HG03565 (cell line): ENCODE measurements around the gene SMIM28.

Source experiments
- ATAC-seq: cut with Tn5 transposase; IDR thresholded peaks from one replicate; pipeline ENCODE4 v1.9.1; 2021; ENCODE audit warnings: mild to moderate bottlenecking, moderate library complexity; ENCODE audit not compliant: unreplicated experiment

Gene SMIM28

DNA sequence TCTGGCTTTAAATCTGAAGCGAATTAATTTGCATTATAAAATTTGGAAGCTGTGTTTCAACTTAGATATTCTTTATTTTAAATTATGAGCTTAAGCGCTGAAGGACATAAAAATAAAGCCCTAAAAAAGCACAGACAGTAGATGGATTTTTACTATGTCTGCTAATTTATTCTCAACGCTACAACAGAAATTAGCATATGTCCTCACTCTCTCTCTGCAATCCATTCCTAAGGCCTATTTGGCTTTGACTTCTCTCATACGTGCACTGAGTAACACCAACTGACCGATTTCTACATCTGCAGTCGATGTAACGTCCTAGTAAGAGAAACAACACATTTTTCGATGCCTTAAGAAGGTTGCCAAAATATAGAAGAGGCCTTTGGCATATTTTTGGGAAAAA lies 50.0 kb downstream of the SMIM28 start:
- ATAC-seq = no peak

DNA sequence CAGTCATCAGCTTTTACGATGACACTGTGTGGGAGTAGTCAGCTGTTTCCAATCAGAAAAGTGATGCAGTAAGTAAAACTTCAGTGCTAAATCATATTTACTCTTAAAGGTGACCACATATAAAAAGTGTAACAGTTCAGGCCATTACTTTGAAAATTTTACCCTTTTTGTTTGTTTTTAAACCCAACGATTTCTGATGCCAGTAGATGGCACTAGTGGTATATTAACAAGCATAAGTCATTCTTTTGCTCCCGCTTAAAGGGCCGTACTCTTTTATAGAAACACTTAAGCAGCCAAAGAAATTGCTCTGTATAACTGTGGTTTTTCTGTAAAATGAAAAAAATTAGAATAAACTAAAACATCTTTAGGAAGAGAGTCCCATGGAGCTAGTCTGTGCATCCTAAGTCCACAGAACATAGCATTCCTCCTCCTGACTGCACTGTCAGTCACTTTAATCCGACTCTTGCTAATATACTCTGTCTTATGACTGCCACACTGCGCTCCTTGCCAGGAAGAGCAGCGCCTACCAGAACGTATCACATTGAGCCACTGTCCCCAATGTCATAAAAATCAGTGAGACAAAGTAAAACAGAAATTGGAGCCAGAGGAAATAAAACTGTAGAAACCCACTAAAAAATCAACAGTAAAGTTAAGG lies 51.4 kb downstream of the SMIM28 start:
- no peak for ATAC-seq

DNA sequence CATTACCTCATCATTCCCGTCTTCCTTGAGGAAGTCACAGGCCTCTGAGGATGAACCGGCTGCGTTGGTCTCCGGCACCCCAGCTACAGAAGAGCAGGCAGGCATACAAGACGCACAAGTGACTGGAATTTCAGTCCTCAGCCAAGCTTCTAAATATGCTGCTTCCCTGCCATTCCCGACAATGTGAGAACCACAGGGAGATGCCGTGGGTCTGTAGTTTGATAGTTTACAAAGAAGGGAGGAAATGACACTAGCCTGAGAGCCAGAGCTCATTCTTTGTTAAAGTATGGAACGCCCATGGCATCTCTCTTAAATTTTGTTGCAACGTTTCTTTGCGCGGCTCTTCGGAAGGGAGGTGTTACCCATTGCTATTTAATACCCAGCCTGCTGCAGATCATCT lies 52.1 kb downstream of the SMIM28 start:
- no peak for ATAC-seq

DNA sequence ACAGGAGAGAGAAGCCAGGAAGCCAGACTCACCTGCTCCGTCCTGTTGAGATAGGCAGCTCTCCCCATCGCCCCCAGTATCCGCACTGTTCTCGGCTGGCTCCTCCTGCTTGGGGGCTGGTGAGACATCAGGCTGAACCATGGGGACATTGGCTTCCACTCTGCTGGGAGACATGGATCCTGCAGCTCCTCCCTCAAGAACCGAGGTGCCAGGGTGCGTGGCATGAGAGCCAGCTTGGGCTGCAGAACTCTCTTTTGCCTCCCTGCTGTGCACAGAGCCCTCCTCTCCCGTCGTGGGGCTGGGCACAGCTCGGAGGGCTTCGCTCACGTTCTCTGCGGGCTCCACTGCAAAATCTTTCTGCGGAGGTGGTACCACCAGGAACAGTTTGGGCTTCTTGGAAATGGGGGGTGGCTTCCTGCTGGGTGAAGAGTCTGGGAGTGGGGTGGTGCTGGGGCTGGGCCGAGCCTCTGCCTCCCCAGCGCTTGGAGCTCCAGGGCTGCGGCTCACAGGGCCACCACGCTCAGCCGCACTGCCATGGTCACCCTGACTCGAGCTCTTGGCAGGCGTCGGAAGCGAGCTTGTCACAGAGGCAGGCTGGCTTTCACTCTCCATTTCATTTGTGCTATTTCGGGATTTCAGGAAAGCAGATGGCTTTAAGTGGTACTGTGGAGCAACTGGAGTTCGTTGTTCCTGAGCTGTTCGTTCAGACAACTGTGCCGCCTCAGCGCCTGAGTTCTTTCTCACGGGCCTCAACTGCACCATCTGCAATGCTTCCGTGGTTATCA lies 52.8 kb downstream of the SMIM28 start:
- no peak for ATAC-seq

DNA sequence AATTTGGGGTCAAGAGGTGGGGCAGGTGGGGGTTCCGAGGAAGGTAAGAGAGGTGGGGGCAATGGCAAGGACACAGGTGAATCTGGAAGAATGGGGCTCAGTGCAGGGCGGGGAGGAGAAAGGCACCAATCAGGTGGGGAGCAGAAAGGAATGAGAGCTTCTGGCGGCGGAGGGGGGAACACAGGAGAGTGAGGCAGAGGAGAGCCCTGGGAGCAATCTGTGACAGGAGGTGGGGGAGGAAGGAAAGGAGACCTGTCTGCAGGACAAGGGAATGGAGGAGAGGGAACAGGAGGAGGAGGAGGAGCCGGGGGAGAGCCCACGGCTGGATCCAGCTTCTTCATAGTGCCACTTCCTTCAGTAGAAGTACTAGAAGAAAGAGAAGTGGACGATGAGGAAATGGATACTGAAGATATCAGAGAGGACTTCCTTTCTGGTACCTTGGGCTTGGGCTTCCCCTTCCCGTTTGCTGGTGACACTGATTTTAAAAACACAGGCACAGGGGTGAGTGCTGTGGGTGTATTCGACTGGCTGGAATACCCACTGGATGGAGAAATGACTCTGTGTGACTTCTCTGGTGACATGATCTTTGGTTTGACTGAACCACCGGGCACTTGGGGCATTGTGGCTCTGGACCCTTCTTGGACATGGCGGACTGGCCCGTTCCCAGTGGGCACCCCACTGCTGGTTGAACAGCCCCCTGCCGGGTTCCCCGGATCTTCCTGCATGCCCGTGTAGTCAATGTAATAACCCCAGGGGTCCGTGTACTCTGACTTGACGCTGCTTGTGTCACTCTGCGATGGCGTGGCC lies 53.8 kb downstream of the SMIM28 start:
- no peak for ATAC-seq

DNA sequence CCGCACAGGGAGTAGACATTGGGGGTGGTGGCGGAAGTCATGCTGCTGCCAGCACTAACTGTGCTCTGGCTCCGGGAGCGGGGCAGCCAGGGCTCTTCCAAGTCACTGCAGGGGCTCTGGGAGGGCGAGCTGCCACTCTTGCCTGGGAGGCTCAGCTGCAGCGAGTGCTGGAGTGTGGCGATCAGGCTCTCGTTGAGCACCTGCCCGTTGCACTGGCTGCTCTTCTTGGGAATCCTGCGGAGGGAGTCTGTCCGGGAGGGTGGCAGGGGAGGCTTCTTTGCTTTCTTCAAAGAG lies 54.3 kb downstream of the SMIM28 start:
- no peak for ATAC-seq
